Left lobe of liver (tissue), 2 donors: Measurements from ENCODE around the gene GOLM1. TPM values are rescaled to one million over a fixed set of nuclear protein-coding genes. Genes with fewer than 3 reads are reported as not detected.
"Not testable (repeated sequence)": the region's sequence is repeated elsewhere in the genome, so short reads cannot be mapped to it uniquely, and the experiment has no call there.

Experiments
- ATAC-seq: fragments of 200-7000 bp; cut with Tn5 transposase; one replicate; pipeline ENCODE4 v1.9.1; 2020; ENCODE audit warnings: mild to moderate bottlenecking, moderate library complexity
- DNase-seq: peaks from one replicate; pipeline ENCODE4 v3.0.0-alpha.2; 2020; ENCODE audit warnings: low spot score
- total RNA-seq: library from RNA; stranded (reverse); gene quantifications from one replicate; pipeline ENCODE4 v1.2.1, GENCODE V29; 2021
- donor health status: DM: no; HTN: no; CAD: no; lungs with moderate emphysema.
- donor health status: DM: no; HTN: yes; CAD: no.

GOLM1 gene
- total RNA-seq, 1 donor from 2014 or later, result 5.7 TPM

- DNase-seq (no peak), ATAC-seq (no peak)
These were observed 7.9 kb downstream of the GOLM1 start for GRCh38 chr9:86091477-86091876.

GRCh38 chr9:86082870-86083269, 16.5 kb downstream of the GOLM1 start:
- ATAC-seq (no peak), DNase-seq (no peak)

GRCh38 chr9:86079865-86080469, 19.4 kb downstream of the GOLM1 start:
- DNase-seq (no peak), ATAC-seq (no peak)

- DNase-seq, result no peak
These were observed 19.9 kb downstream of the GOLM1 start for GRCh38 chr9:86079421-86079831.

GRCh38 chr9:86078731-86079130, 20.6 kb downstream of the GOLM1 start:
- DNase-seq (no peak), ATAC-seq (no peak)

More at GRCh38 chr9:86079421-86079831, 19.9 kb downstream of the GOLM1 start:
- ATAC-seq, result no peak

GRCh38 chr9:86077276-86077675, 22.1 kb downstream of the GOLM1 start:
- ATAC-seq (no peak), DNase-seq (no peak)

GRCh38 chr9:86075132-86076109, 23.9 kb downstream of the GOLM1 start:
- ATAC-seq, result no peak
- no peak for DNase-seq

- no peak for ATAC-seq
- no peak for DNase-seq
These were observed 25.5 kb downstream of the GOLM1 start for GRCh38 chr9:86073839-86074238.

- no peak for ATAC-seq
These were observed 26.9 kb downstream of the GOLM1 start for GRCh38 chr9:86072394-86072877.

GRCh38 chr9:86069206-86069869, 30.0 kb downstream of the GOLM1 start:
- ATAC-seq (no peak), DNase-seq (no peak)

More at GRCh38 chr9:86072394-86072877, 26.9 kb downstream of the GOLM1 start:
- no peak for DNase-seq

- peak; percentile 47 for ATAC-seq
- DNase-seq, result no peak
These were observed 35.1 kb downstream of the GOLM1 start for GRCh38 chr9:86064220-86064619.

- ATAC-seq (peak; percentile 90), DNase-seq (peak; percentile 53)
These were observed 36.3 kb downstream of the GOLM1 start for GRCh38 chr9:86062845-86063693.

GRCh38 chr9:86061972-86062739, 37.2 kb downstream of the GOLM1 start:
- ATAC-seq (no peak), DNase-seq (no peak)

GRCh38 chr9:86057491-86057890, 41.9 kb downstream of the GOLM1 start:
- ATAC-seq (no peak), DNase-seq (no peak)

GRCh38 chr9:86054695-86055094, 44.7 kb downstream of the GOLM1 start:
- ATAC-seq (peak; percentile 17), DNase-seq (no peak)

GRCh38 chr9:86052556-86053468, 46.5 kb downstream of the GOLM1 start:
- ATAC-seq (no peak), DNase-seq (no peak)

GRCh38 chr9:86048018-86048742, 51.2 kb downstream of the GOLM1 start:
- DNase-seq, ATAC-seq: not testable (repeated sequence)

GRCh38 chr9:86047361-86047760, 52.0 kb downstream of the GOLM1 start:
- DNase-seq (no peak), ATAC-seq (no peak)
